ENCODE measurements around the gene ZCRB1.

- TF ChIP-seq CTCF (IDR thresholded peaks at IDR 0.05; ENCODE audit: low read depth, low read length) (no peak), EZH2phosphoT487 (IDR thresholded peaks at IDR 0.05; ENCODE audit: low read depth) (no peak)
Observed at GRCh38 chr12:42281844-42282243, 44.0 kb downstream of the ZCRB1 start.

All from OCI-LY3 (cell line).